Lung (tissue), 12 donors: ENCODE results near the gene ESCO1. TPM values are rescaled to one million over a fixed set of nuclear protein-coding genes. Genes with fewer than 3 reads are reported as not detected.
"Not testable (repeated sequence)": the region's sequence is repeated elsewhere in the genome, so short reads cannot be mapped to it uniquely, and the experiment has no call there.

Experiments used
- ATAC-seq: fragments of 200-7000 bp; cut with Tn5 transposase; one replicate; pipeline ENCODE4 v1.9.1; 2020; ENCODE audit warnings: moderate number of reproducible peaks; ENCODE audit not compliant: insufficient read depth, low FRiP score
- DNase-seq, 3 donors: peaks; one replicate each; pipeline ENCODE4 v3.0.0-alpha.2; 2013 to 2017
- H3K27ac ChIP-seq, 2 donors: one replicate each; pipeline ENCODE4 v1.5.1; 2013; ENCODE audit warnings: mild to moderate bottlenecking in 2 of 2, moderate library complexity in 2 of 2, control low read depth in 1 of 2, inconsistent platforms in 1 of 2, low read depth in 1 of 2, low read length in 1 of 2
- H3K27me3 ChIP-seq, 3 donors: one replicate each; pipeline ENCODE4 v1.5.1; 2013; ENCODE audit warnings: low read length in 2 of 3; ENCODE audit not compliant: control insufficient read depth in 3 of 3, insufficient read depth in 3 of 3
- H3K36me3 ChIP-seq, 4 donors: one replicate each; pipeline ENCODE4 v1.5.1; 2013; ENCODE audit warnings: low read length in 4 of 4, mild to moderate bottlenecking in 1 of 4, moderate library complexity in 1 of 4; ENCODE audit not compliant: control insufficient read depth in 4 of 4, insufficient read depth in 4 of 4
- H3K4me1 ChIP-seq, 5 donors: one replicate each; pipeline ENCODE4 v1.5.1; 2013; ENCODE audit warnings: low read length in 5 of 5, mild to moderate bottlenecking in 2 of 5, moderate library complexity in 1 of 5; ENCODE audit not compliant: control insufficient read depth in 5 of 5, insufficient read depth in 5 of 5
- H3K4me3 ChIP-seq: one replicate; pipeline ENCODE4 v1.5.1; 2013; ENCODE audit warnings: mild to moderate bottlenecking, control low read depth, moderate library complexity
- H3K9ac ChIP-seq, 2 donors: one replicate each; pipeline ENCODE4 v1.5.1; 2013; ENCODE audit warnings: low read length in 2 of 2, control low read depth in 1 of 2; ENCODE audit not compliant: insufficient read depth in 1 of 2
- H3K9me3 ChIP-seq, 4 donors: one replicate each; pipeline ENCODE4 v1.5.1; 2013; ENCODE audit warnings: low read length in 3 of 4, mild to moderate bottlenecking in 1 of 4, moderate library complexity in 1 of 4; ENCODE audit not compliant: control insufficient read depth in 4 of 4, insufficient read depth in 3 of 4
- CTCF ChIP-seq: IDR thresholded peaks from 2 replicates; pipeline ENCODE4 v1.5.1; 2012; ENCODE audit warnings: mild to moderate bottlenecking; ENCODE audit errors: control extremely low read depth, extremely low read depth
- WGBS, 2 donors: extraction: QIAGEN DNeasy Blood & Tissue Kit; methylation state at CpG; one replicate each; pipeline ENCODE4 v1.1.7; 2013; 5-methylcytosine and 5-hydroxymethylcytosine counted together
- polyA plus RNA-seq, 2 donors: library from polyadenylated mRNA; stranded (reverse); fragments of 200-250 nt; gene quantifications; one replicate each; pipeline ENCODE4 v1.2.1, GENCODE V29; 2013
- total RNA-seq, 2 donors: library from RNA; depleted of rRNA in 1 of 2; stranded (reverse); fragments of >200 nt in 1 of 2; gene quantifications; one replicate each; pipeline ENCODE4 v1.2.1, GENCODE V29; 2014 to 2021
- donor health status: control.
- donor health status: control.
- donor health status: Bipolar disorder and iron deficiency.
- donor health status: healthy.
- donor health status: DM: yes; HTN: yes; CAD: no.

ESCO1 gene
- total and polyA plus RNA-seq, 4 donors = 7.7 to 28.2 (median 12.7) TPM

- Histone ChIP-seq H3K9me3 (no peaks in the 10 kb centered on the region), H3K27ac (no peak overlapping the region), H3K36me3 (peaks cover 0 to 1% (median 0%) of the 10 kb centered on the region in 4 donors), H3K4me3 (no peak overlapping the region), H3K27me3 (no peaks in the 10 kb centered on the region), H3K9ac (no peak overlapping the region), H3K4me1 (peaks cover 0 to 5% (median 0%) of the 10 kb centered on the region in 5 donors)
- TF ChIP-seq CTCF = no peak
- DNase-seq (no peak), ATAC-seq (no peak)
- WGBS, 2 donors = 92 to 94% methylated on average over 3 of the region's 7 CpGs
Observed at GRCh38 chr18:21593540-21594257, 6.8 kb downstream of the ESCO1 start.

GRCh38 chr18:21592361-21592760, 8.1 kb downstream of the ESCO1 start:
- not testable (repeated sequence) for H3K9ac ChIP-seq, H3K27ac ChIP-seq, ATAC-seq, H3K4me3 ChIP-seq, H3K36me3 ChIP-seq, H3K27me3 ChIP-seq, DNase-seq, H3K9me3 ChIP-seq, H3K4me1 ChIP-seq
- 97 to 98% methylated on average over 12 to 20 of the region's 33 CpGs for WGBS, 2 donors

GRCh38 chr18:21584391-21584790, 16.1 kb downstream of the ESCO1 start:
- H3K36me3 ChIP-seq = peaks cover 0 to 10% (median 3%) of the 10 kb centered on the region in 4 donors
- no peak for TF ChIP-seq CTCF
- DNase-seq (no peak), ATAC-seq (no peak)
- 94 to 97% methylated on average over 5 of the region's 5 CpGs for WGBS, 2 donors
- no peaks in the 10 kb centered on the region for H3K9me3 ChIP-seq
- H3K9ac ChIP-seq = no peak overlapping the region
- no peak overlapping the region for H3K4me3 ChIP-seq
- H3K27ac ChIP-seq = no peak overlapping the region
- no peaks in the 10 kb centered on the region for H3K4me1 ChIP-seq
- H3K27me3 ChIP-seq = no peaks in the 10 kb centered on the region

GRCh38 chr18:21575656-21576055, 24.8 kb downstream of the ESCO1 start:
- Histone ChIP-seq H3K9me3 (no peaks in the 10 kb centered on the region), H3K27me3 (no peaks in the 10 kb centered on the region), H3K9ac (no peak overlapping the region), H3K4me1 (peaks cover 0 to 4% (median 0%) of the 10 kb centered on the region in 5 donors), H3K27ac (no peak overlapping the region), H3K4me3 (no peak overlapping the region), H3K36me3 (peaks cover 6 to 19% (median 10%) of the 10 kb centered on the region in 4 donors)
- ATAC-seq (no peak), DNase-seq (no peak)
- TF ChIP-seq CTCF = no peak
- WGBS, 2 donors = 96% methylated on average over 4 of the region's 4 CpGs
